SK-N-MC (cell line): ENCODE measurements around the gene BCAS1.

Source experiments
- EZH2 ChIP-seq: fragments of 200-600 bp; sonication (generic); IDR thresholded peaks from one replicate; pipeline ENCODE4 v1.6.1; 2017; ENCODE audit warnings: antibody characterized with exemption
- FOXP2 ChIP-seq: optimal IDR thresholded peaks from 2 replicates; pipeline ENCODE3; 2011; ENCODE audit warnings: mild to moderate bottlenecking, moderate library complexity; ENCODE audit not compliant: insufficient read depth; ENCODE audit errors: extremely low read length, control extremely low read depth

- TF ChIP-seq FOXP2 (no peak), EZH2 (no peak)
These were observed 71.3 kb downstream of the BCAS1 start for GRCh38 chr20:53999077-53999476.
